ENCODE data around the gene ZNF554. TPM values are rescaled to one million over a fixed set of nuclear protein-coding genes. Genes with fewer than 3 reads are reported as not detected.

Gene ZNF554
- total RNA-seq, 2 donors from 2014 or later: 4.4 to 8.6 TPM

DNA sequence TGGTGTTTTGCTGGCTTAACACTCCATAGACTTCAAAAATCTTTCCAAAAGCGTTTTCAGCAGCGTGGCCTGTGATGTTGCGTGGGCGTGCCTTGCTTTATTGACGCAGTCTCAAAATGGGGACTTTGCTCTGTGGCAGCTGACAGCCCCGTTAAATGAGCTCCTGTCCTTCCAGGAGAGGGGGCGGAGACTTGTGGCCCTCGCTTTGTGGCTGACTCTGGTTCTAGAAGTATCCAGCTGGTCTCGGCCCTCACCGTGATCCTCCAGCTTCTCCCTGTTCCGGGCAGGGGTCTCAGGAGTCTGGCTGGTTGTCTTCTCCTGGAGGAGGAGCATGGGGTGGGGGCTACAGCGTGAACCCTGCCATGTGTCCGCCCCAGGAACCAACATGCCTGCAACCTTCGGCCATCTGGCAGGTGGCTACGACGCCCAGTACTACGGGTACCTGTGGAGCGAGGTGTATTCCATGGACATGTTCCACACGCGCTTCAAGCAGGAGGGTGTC, 8.4 kb upstream of the ZNF554 start:
- Histone ChIP-seq H3K9me3 (no peaks in the 10 kb centered on the region), H3K4me1 (replicated peaks) (peaks cover 4% of the 10 kb centered on the region), H3K4me3 (no peak overlapping the region), H3K36me3 (peaks cover 6 to 18% of the 10 kb centered on the region in 2 donors), H3K27me3 (replicated peaks; ENCODE audit: insufficient read depth) (no peaks in the 10 kb centered on the region), H3K27ac (no peak overlapping the region)
- TF ChIP-seq, protein P1, sequence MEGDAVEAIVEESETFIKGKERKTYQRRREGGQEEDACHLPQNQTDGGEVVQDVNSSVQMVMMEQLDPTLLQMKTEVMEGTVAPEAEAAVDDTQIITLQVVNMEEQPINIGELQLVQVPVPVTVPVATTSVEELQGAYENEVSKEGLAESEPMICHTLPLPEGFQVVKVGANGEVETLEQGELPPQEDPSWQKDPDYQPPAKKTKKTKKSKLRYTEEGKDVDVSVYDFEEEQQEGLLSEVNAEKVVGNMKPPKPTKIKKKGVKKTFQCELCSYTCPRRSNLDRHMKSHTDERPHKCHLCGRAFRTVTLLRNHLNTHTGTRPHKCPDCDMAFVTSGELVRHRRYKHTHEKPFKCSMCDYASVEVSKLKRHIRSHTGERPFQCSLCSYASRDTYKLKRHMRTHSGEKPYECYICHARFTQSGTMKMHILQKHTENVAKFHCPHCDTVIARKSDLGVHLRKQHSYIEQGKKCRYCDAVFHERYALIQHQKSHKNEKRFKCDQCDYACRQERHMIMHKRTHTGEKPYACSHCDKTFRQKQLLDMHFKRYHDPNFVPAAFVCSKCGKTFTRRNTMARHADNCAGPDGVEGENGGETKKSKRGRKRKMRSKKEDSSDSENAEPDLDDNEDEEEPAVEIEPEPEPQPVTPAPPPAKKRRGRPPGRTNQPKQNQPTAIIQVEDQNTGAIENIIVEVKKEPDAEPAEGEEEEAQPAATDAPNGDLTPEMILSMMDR (IDR thresholded peaks at IDR 0.05): no peak
- DNase-seq (ENCODE audit: low spot score): no peak
- WGBS: 91% methylated on average over 20 of the region's 20 CpGs
- intact Hi-C loops (cut with DNase I): no loop called here

DNA sequence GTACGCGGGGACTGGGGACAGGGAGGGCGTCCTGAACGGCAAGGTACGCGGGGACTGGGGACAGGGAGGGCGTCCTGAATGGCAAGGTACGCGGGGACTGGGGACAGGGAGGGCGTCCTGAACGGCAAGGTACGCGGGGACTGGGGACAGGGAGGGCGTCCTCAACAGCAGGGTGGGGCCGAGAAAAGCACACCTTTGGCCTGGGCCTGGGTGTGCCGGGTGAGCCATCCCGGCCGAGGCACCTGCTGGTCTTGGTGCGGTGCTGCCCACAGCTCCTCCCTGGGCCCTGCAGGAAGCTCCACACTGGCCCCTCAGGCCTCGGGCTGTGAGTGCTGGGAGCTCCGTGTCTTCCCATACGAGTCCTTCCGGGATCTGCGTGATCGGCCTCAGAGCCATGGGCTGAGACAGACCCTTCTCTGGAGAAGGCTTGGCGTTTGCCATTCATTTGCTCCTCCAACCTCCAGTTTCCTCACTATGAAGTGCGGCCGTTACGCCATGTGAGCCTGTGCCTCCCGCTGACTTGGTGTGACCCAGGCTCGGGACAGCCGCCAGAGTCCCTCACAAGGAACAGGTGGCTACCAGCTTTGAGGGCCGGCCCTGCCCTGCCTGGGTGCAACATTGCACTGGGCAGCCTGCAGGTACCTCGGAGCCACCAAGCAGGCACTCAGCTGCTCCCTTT, 7.8 kb upstream of the ZNF554 start:
- 90% methylated on average over 34 of the region's 34 CpGs for WGBS
- intact Hi-C loops (cut with DNase I): no loop called here
- Histone ChIP-seq H3K36me3 (peaks cover 6 to 15% of the 10 kb centered on the region in 2 donors), H3K27ac (no peak overlapping the region), H3K4me3 (no peak overlapping the region), H3K9me3 (no peaks in the 10 kb centered on the region), H3K27me3 (replicated peaks; ENCODE audit: insufficient read depth) (no peaks in the 10 kb centered on the region), H3K4me1 (replicated peaks) (peaks cover 4% of the 10 kb centered on the region)
- TF ChIP-seq POLR2A (IDR thresholded peaks at IDR 0.05) (no peak), POLR2AphosphoS5 (IDR thresholded peaks at IDR 0.05) (no peak)
- TF ChIP-seq, protein P1 (IDR thresholded peaks at IDR 0.05): no peak
- no peak for DNase-seq (ENCODE audit: low spot score)

DNA sequence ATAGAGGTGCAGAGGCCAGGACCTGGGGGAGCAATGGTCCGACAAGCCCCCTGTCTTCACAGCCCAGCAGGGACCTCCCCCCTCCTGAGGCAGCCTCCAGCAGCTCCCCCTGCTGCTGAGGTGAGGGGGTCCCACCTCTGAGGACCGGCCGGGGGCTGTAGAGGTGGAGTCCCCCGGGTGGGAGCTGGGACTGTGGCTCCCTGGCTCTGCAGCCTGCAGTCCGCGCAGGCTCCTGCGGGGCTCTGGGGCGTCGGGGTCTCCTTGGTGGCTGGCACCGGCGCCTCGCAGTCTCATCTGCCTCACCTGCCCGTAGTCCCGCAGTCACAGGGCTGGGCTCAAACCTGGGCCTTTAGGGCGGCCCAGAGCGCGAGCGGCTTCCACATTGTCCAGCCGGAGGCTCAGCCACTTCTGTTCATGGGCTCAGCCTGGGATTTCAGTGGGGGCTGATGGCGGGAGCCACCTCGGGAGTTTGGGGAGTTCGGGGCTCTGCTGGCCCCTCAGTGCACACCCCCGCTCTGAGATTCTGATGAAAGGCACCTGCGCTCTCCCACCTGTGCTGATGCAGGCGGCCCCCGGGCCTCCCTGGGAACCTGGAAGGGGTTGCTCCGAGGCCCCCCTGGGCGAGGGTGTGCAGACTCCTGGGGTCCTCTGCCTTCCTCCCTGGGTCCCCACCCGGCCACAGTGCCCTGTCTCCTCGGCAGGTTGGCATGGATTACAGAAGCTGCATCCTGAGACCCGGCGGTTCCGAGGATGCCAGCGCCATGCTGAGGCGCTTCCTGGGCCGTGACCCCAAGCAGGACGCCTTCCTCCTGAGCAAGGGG, 7.0 kb upstream of the ZNF554 start:
- H3K4me3 ChIP-seq: no peak overlapping the region
- WGBS: 89% methylated on average over 34 of the region's 37 CpGs
- H3K9me3 ChIP-seq: no peaks in the 10 kb centered on the region
- DNase-seq (ENCODE audit: low spot score): no peak
- peaks cover 4% of the 10 kb centered on the region for H3K4me1 ChIP-seq (replicated peaks)
- intact Hi-C loops (cut with DNase I): no loop called here
- H3K27ac ChIP-seq: no peak overlapping the region
- no peaks in the 10 kb centered on the region for H3K27me3 ChIP-seq (replicated peaks; ENCODE audit: insufficient read depth)
- H3K36me3 ChIP-seq: peaks cover 6 to 11% of the 10 kb centered on the region in 2 donors
- no peak for TF ChIP-seq POLR2AphosphoS5 (IDR thresholded peaks at IDR 0.05)

DNA sequence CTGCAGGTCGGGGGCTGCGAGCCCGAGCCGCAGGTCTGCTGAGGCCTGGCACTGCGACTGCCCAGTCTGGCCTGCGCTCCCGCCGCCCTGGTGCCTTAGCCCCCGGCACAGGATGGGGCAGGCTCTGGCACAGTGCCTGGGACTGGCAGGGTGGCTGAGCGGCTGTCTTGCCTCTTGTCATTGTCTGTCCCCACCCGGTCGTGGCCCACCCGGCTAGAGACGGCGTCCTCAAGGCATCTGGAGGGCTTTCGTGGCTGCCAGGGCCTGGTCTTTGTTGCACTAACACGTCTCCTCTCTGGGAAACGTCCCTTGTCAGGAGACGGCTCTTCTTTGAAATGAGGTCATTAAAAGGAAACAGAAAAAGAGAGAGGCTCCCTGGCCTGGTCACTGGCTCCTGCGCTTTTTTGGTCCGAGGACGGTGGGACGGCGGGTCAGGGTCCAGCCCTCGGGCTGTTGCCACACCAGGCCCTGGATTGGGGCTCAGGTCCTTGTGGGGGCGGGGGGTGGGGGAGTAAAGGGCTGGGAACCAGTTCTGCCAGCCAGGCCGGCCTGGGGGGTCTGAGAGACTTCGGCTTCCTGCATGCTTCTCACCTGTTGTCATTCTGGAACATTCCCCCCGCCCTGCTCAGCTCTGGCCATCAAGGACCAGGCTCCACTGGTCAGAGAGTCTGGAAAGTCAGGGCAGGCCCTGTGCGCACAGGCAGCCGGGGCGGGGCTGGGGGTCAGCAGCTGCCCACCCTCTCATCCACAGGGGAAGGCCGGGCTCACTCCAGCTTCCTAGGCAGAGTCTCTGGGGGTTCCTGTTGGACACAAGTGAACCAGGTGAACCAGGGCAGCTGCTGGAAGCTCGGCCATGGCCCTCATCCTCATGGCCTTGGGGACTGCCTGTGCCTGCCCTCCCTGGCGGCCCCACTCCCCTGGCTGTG, 6.2 kb upstream of the ZNF554 start:
- no peak for DNase-seq (ENCODE audit: low spot score)
- H3K36me3 ChIP-seq: peaks cover 5 to 6% of the 10 kb centered on the region in 2 donors
- 66% methylated on average over 32 of the region's 35 CpGs for WGBS

More for the DNA sequence above, 6.2 kb upstream of the ZNF554 start:
- Histone ChIP-seq H3K27ac (no peak overlapping the region), H3K9me3 (no peaks in the 10 kb centered on the region), H3K4me3 (no peak overlapping the region), H3K27me3 (replicated peaks; ENCODE audit: insufficient read depth) (no peaks in the 10 kb centered on the region), H3K4me1 (replicated peaks) (peaks cover 4% of the 10 kb centered on the region)
- TF ChIP-seq, protein P1 (IDR thresholded peaks at IDR 0.05): no peak
- no peak for TF ChIP-seq POLR2A (IDR thresholded peaks at IDR 0.05)
- intact Hi-C loops (cut with DNase I): no loop called here
